ENCODE data around the gene STX7.

GRCh38 chr6:132481189-132481588 lies 31.7 kb downstream of the STX7 start:
- no peak for TF ChIP-seq RARB (CRISPR knock-in tag; IDR thresholded peaks at IDR 0.05)
- no peak for TF ChIP-seq BHLHE40 (IDR thresholded peaks at IDR 0.05; ENCODE audit: low read depth, low read length)
- TF ChIP-seq, protein P1, sequence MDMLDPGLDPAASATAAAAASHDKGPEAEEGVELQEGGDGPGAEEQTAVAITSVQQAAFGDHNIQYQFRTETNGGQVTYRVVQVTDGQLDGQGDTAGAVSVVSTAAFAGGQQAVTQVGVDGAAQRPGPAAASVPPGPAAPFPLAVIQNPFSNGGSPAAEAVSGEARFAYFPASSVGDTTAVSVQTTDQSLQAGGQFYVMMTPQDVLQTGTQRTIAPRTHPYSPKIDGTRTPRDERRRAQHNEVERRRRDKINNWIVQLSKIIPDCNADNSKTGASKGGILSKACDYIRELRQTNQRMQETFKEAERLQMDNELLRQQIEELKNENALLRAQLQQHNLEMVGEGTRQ (IDR thresholded peaks at IDR 0.05), result no peak
- TF ChIP-seq EP300 (IDR thresholded peaks at IDR 0.05), result no peak
- no peak for TF ChIP-seq POLR2A (IDR thresholded peaks at IDR 0.05; ENCODE audit: low read length)
- TF ChIP-seq CTCF (IDR thresholded peaks at IDR 0.05), result no peak
- no peak for TF ChIP-seq CBX8 (IDR thresholded peaks at IDR 0.05)
- no peak for TF ChIP-seq HDAC2 (IDR thresholded peaks at IDR 0.05)
- no peak for TF ChIP-seq CBX2 (IDR thresholded peaks at IDR 0.05; ENCODE audit: borderline replicate concordance, low read depth)

Data from A549 (cell line).